GM19372 (cell line): ENCODE measurements around the gene PNMA6A.
"Not testable (repeated sequence)": the region's sequence is repeated elsewhere in the genome, so short reads cannot be mapped to it uniquely, and the experiment has no call there.

Source experiments
- ATAC-seq: cut with Tn5 transposase; IDR thresholded peaks from one replicate; pipeline ENCODE4 v1.9.1; 2021; ENCODE audit warnings: mild to moderate bottlenecking, low read depth, moderate library complexity; ENCODE audit not compliant: unreplicated experiment

PNMA6A gene

DNA sequence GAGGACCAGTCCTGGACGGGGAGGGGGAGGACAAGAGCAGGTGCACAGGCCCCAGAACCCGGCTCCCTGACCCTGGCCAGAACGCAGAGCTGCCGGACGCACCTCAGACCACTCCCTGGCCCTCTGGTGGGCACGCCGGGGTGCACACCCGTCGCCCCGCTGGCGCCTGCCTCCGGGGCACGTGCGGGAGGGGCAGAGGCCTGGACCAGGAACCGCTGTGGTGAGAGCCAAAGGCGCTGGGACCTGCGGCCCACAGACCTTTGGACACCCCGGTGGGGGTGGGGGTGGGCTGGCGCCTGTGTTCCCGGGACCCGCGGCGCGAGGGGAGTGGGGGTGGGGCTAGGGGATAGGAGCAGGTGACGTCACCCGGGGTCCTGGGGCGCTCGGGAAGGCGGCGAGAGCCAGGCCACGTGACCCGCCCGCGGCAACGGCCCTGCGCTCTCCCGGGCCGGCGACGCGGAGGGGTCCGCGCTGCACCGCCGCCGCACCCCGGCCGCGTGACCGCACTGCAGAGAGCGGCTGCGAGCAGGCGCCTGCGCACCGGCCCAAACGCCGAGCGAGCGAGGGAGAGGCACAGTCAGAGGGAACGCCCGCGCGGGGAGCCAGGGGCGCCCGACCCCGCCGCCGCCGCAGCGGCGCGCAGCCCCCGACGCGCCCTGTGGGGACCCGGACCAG lies at the start of gene PNMA6A:
TSS of gene PNMA6A (plus strand) at position 546 of the 675 bp plus-strand sequence. CDS start 609 bp downstream, outside the sequence.
- ATAC-seq: not testable (repeated sequence)

DNA sequence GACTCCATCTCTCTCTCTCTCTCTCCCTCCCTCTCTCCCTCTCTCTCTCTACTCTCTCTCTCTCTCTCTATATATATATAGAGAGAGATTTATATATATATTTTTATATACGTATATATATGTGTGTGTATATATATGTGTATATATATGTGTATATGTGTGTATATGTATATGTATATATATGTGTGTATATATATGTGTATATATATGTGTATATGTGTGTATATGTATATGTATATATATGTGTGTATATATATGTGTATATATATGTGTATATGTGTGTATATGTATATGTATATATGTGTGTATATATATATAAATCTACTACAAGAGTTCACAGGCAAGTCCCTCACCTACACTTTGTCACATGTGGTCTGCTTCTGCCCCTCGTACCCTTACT lies 45.8 kb upstream of the PNMA6A start:
- ATAC-seq: not testable (repeated sequence)

GRCh38 chrX:153028487-153028886 lies 43.8 kb upstream of the PNMA6A start:
- not testable (repeated sequence) for ATAC-seq

DNA sequence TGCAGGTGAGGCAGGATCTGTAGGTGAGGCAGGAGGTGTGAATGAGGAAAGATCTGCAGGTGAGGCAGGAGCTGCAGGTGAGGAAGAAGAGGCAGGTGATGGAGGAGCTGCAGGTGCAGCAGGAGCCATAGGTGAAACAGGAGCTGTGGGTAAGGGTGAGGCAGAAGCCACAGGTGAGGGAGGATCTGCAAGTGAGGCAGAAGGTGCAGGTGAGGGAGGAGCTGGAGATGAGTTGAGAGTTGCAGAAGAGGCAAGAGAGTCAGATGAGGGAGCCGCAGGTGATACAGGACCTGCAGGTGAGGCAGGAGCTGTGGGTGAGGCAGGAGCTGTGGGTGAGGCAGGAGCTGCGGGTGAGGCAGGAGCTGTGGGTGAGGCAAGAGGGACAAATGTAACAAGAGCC lies 43.1 kb upstream of the PNMA6A start:
- ATAC-seq: no peak

DNA sequence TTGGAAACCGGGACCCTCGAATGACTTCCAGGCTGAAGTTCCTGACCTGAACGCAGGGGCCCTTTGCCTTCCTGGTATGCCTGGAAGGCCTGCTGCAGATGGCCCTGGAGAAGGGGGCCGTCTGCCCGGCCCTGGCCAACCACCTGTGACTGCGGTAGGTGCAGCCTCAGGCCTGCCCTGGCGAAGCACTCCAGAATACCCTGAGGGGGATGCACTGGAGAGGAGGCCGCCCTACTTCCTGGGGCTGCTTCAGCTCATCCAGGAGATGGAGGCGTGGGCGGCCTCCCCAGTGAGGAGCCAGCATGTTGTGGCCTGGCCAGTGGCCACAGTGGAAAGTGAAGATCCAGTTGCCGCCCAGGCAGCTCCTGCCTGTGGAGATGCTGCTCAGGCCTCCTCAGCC lies 42.4 kb upstream of the PNMA6A start:
- no peak for ATAC-seq

DNA sequence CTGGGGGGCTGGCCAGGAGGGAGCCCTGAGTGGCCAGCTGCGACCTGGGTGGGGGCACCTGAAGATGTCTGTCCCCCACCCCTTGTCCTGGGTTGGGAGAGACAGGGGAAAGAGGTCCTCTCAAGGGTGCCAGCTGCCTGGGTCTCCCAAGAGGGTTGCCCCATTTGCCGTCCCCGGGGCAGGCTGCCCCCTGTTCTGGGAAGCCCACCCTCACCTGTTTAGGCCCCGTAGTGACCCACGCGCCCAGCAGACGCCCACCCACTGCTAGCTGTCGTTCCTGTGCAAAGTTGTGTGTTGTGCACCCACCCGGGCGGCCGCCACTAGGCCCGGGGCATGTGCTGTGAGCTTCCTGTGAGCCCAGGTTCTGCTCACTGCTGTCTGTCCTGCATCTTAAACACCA lies 41.5 kb upstream of the PNMA6A start:
- no peak for ATAC-seq

- peak; percentile 85 for ATAC-seq
These were observed 39.7 kb upstream of the PNMA6A start for GRCh38 chrX:153032397-153033118.

- ATAC-seq: no peak
These were observed 23.2 kb upstream of the PNMA6A start for GRCh38 chrX:153049093-153049492.

GRCh38 chrX:153052534-153052933 lies 19.7 kb upstream of the PNMA6A start:
- no peak for ATAC-seq

- ATAC-seq: no peak
These were observed 16.1 kb upstream of the PNMA6A start, which contains the start of gene PNMA3 for GRCh38 chrX:153055871-153056749. Gene PNMA3 (plus strand): TSS chrX:153056470. CDS start chrX:153057056, 586 bp downstream.

DNA sequence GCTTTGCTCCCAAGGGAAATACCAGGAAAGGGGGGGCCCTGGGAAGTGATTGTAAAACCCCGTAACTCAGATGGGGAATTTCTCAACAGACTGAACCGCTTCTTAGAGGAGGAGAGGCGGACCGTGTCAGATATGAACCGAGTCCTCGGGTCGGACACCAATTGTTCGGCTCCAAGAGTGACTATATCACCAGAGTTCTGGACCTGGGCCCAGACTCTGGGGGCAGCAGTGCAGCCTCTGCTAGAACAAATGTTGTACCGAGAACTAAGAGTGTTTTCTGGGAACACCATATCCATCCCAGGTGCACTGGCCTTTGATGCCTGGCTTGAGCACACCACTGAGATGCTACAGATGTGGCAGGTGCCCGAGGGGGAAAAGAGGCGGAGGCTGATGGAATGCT lies 15.0 kb upstream of the PNMA6A start:
- ATAC-seq: no peak

- ATAC-seq: no peak
These were observed 12.8 kb upstream of the PNMA6A start for GRCh38 chrX:153059191-153060094.

GRCh38 chrX:153060095-153060445 lies 12.2 kb upstream of the PNMA6A start:
- ATAC-seq: no peak

DNA sequence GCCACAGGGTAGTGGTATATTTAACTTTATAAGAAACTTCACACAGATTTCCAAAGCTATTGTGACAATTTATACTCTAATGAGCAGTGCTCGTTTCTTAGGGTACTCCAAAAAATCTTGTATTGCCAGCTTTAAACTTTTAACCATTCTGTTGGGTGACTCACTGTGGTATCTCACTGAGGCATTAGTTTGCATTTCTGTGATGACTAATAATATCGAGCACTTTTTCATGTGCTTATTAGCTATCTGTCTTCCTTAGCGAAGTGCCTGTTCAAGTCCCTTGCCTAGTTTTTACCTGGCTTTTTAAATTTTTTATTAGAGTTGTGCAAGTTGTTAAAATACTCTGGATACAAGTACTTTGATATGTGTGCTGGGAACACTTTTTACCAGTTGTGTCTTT lies 10.5 kb upstream of the PNMA6A start:
- no peak for ATAC-seq

DNA sequence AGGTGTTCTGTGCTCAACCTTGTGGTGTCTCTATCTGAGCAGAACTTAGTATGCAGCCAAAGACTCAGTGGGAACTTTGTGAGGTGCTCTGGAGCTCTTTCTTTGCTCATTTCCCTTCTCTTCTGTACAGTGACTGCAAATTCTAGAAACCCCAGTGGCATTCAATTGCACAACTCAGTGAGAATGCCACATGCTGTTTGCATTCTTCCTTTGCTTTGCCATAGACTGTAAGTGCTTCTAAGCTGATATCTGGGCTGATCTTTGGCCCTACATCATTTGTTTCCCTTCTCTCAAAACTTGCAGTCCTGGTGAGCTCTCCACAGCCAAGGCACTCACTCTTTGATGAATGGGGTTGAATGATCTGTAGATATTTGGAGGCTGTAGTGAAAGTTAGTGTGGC lies 8.9 kb upstream of the PNMA6A start:
- ATAC-seq: no peak

GRCh38 chrX:153064061-153064460 lies 8.2 kb upstream of the PNMA6A start:
- no peak for ATAC-seq

DNA sequence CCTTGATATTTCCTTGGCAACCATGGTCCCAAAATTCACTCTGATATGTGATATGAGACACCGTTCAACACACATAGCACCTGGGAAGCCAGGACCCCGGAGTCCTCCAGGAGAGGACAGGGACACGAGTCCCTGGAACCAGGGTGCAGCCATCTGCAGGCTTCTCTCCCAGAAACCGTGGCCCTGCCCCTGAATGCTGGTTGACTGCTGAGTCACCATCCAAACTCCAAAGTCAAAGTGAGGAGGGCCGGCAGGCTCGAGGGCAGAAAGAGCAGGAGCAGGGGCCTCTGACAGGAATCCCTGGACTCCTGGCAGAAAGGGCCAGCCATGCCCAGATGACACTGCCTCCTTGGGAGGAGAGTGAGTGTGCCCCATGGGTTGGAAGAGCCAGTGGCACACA lies 6.9 kb upstream of the PNMA6A start:
- no peak for ATAC-seq

DNA sequence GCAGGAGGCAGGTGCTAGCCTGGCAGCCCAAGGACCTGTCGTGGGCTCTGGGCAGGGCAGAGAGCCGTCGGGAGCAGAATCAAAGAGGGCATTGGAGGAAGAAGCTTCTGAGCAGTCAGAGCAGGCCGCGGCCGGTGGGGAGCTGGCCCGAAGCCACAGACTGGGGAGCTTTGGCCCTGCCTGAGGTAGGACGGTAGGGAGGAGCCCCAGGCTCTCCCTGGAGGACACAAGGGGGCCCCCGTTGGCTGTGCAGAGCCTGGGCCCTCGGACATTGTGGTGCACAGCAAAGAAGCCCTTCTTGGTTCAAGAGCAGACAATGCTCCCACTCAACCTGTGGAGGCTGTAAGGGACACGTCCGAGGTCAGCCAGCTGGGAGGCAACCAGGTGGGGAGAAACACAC lies 5.9 kb upstream of the PNMA6A start:
- ATAC-seq: not testable (repeated sequence)

DNA sequence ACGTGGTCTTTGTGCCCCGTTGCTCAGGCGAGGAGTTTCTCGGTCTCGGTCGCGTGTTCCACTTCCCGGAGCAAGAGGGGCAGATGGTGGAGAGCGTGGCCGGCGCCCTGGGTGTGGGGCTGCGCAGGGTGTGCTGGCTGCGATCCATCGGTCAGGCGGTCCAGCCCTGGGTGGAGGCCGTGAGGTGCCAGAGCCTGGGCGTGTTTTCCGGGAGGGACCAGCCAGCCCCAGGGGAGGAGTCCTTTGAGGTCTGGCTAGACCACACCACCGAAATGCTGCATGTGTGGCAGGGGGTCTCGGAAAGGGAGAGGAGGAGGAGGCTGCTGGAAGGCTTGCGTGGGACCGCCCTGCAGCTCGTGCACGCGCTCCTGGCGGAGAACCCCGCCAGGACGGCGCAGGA lies 1.1 kb downstream of the PNMA6A start:
- ATAC-seq: not testable (repeated sequence)

DNA sequence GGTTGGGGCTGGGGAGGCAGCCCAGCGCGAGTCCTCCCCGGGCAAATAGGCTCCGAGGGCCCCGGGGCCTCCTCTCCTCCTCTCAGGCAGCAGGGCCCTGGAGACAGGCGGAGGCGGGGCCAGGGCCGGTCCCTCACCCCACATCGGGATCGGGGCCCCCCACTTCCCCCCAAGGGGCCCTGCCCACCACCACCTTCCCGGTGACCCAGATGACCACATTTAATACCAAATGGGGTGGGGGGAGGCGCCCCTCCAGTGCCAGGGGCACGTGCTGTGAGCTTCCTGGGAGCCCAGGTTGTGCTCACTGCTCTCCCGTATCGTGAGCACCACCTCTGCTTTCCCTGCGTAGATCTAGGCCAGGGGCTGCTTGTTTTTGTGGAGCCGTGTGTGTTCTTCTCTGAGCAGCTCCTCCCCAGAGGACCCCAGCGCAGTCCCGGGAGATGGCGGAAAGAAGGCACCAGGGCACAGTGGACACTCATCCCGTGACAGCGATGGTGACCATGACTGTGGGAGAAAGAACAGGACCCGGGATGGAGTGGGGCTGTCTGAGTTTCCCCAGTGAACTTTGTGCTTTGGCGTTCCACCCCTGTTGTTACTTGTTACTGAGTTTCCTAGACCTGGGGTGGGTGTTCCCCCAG lies 2.1 kb downstream of the PNMA6A start:
- ATAC-seq: no peak
